H9 (cell line): ENCODE data around the gene TRH. TPM values are rescaled to one million over a fixed set of nuclear protein-coding genes. Genes with fewer than 3 reads are reported as not detected.
A peak's percentile ranks its signal among the peaks of the same experiment; 100 is the strongest.

Source experiments
- DNase-seq: peaks from one replicate; pipeline ENCODE4 v3.0.0-alpha.2; 2017
- H2AFZ ChIP-seq: one replicate; pipeline ENCODE4 v1.6.1; 2013; ENCODE audit warnings: mild to moderate bottlenecking, low read length, control low read depth, moderate library complexity
- H2AK5ac ChIP-seq: 2 replicates; pipeline ENCODE4 v1.6.1; 2013; ENCODE audit warnings: low read length, control low read depth, mixed read lengths; ENCODE audit not compliant: insufficient read length
- H2BK120ac ChIP-seq: one replicate; pipeline ENCODE4 v1.6.1; 2013; ENCODE audit warnings: low read depth, mild to moderate bottlenecking, low read length, control low read depth, inconsistent platforms; ENCODE audit not compliant: poor library complexity, severe bottlenecking
- H2BK12ac ChIP-seq: 2 replicates; pipeline ENCODE4 v1.6.1; 2013; ENCODE audit warnings: low read length, control low read depth, mixed read lengths, low read depth; ENCODE audit not compliant: insufficient read length
- H2BK15ac ChIP-seq: 2 replicates; pipeline ENCODE4 v1.6.1; 2013; ENCODE audit warnings: low read depth, low read length, control low read depth
- H2BK20ac ChIP-seq: one replicate; pipeline ENCODE4 v1.6.1; 2013; ENCODE audit warnings: low read depth, mild to moderate bottlenecking, low read length, control low read depth, inconsistent platforms; ENCODE audit not compliant: poor library complexity, severe bottlenecking
- H2BK5ac ChIP-seq: 2 replicates; pipeline ENCODE4 v1.6.1; 2013; ENCODE audit warnings: low read length, control low read depth, mixed read lengths; ENCODE audit not compliant: insufficient read length
- H3K14ac ChIP-seq: 2 replicates; pipeline ENCODE4 v1.6.1; 2013; ENCODE audit warnings: low read length, control low read depth; ENCODE audit not compliant: insufficient read depth
- H3K18ac ChIP-seq: 2 replicates; pipeline ENCODE4 v1.6.1; 2013; ENCODE audit warnings: low read depth, mild to moderate bottlenecking, mixed read lengths, low read length, control low read depth; ENCODE audit not compliant: insufficient read length
- H3K23ac ChIP-seq: 2 replicates; pipeline ENCODE4 v1.6.1; 2013; ENCODE audit warnings: low read length, control low read depth, mixed read lengths, low read depth; ENCODE audit not compliant: insufficient read length
- H3K23me2 ChIP-seq: 2 replicates; pipeline ENCODE4 v1.6.1; 2013; ENCODE audit warnings: low read depth, mild to moderate bottlenecking, mixed read lengths, low read length, control low read depth; ENCODE audit not compliant: insufficient read length, poor library complexity, severe bottlenecking
- H3K27ac ChIP-seq: 2 replicates; pipeline ENCODE4 v1.5.1; 2013; ENCODE audit warnings: low read length, control low read depth, mixed read lengths, low read depth; ENCODE audit not compliant: insufficient read length
- H3K27me3 ChIP-seq: 2 replicates; pipeline ENCODE4 v1.6.1; 2013; ENCODE audit warnings: low read length, control low read depth, inconsistent platforms; ENCODE audit not compliant: insufficient read depth
- H3K4ac ChIP-seq: 2 replicates; pipeline ENCODE4 v1.6.1; 2013; ENCODE audit warnings: low read depth, mild to moderate bottlenecking, control low read depth, inconsistent platforms, low read length, moderate library complexity
- H3K4me1 ChIP-seq: 2 replicates; pipeline ENCODE4 v1.6.1; 2013; ENCODE audit warnings: low read length, control low read depth, inconsistent platforms; ENCODE audit not compliant: insufficient read depth
- H3K4me2 ChIP-seq: 2 replicates; pipeline ENCODE4 v1.6.1; 2013; ENCODE audit warnings: low read length, control low read depth, mixed read lengths; ENCODE audit not compliant: insufficient read length, insufficient read depth
- H3K56ac ChIP-seq: 2 replicates; pipeline ENCODE4 v1.6.1; 2013; ENCODE audit warnings: low read depth, mild to moderate bottlenecking, mixed read lengths, low read length, control low read depth; ENCODE audit not compliant: insufficient read length
- H3K79me1 ChIP-seq: 2 replicates; pipeline ENCODE4 v1.6.1; 2013; ENCODE audit warnings: low read depth, mild to moderate bottlenecking, moderate library complexity, low read length, control low read depth, inconsistent platforms; ENCODE audit not compliant: insufficient read depth, poor library complexity, severe bottlenecking
- H3K79me2 ChIP-seq: 2 replicates; pipeline ENCODE4 v1.6.1; 2013; ENCODE audit warnings: low read length, control low read depth, inconsistent platforms; ENCODE audit not compliant: insufficient read depth
- H3K9ac ChIP-seq: 2 replicates; pipeline ENCODE4 v1.6.1; 2013; ENCODE audit warnings: low read length, control low read depth, mixed read lengths; ENCODE audit not compliant: insufficient read length; ENCODE audit errors: extremely low read depth
- H3K9me3 ChIP-seq: one replicate; pipeline ENCODE4 v1.6.1; 2013; ENCODE audit warnings: low read depth, low read length, inconsistent platforms; ENCODE audit not compliant: control insufficient read depth
- H3T11ph ChIP-seq: one replicate; pipeline ENCODE4 v1.6.1; 2013; ENCODE audit warnings: mild to moderate bottlenecking, low read length, control low read depth, inconsistent platforms
- H4K20me1 ChIP-seq: one replicate; pipeline ENCODE4 v1.6.1; 2013; ENCODE audit not compliant: control insufficient read depth, insufficient read length, insufficient read depth
- H4K5ac ChIP-seq: 2 replicates; pipeline ENCODE4 v1.6.1; 2013; ENCODE audit warnings: low read depth, mild to moderate bottlenecking, mixed read lengths, low read length, control low read depth; ENCODE audit not compliant: insufficient read length
- H4K8ac ChIP-seq: replicated peaks from 2 replicates; pipeline ENCODE4 v1.6.1; 2013; ENCODE audit warnings: low read length, control low read depth, mixed read lengths, low read depth; ENCODE audit not compliant: insufficient read length
- H4K91ac ChIP-seq: 2 replicates; pipeline ENCODE4 v1.6.1; 2013; ENCODE audit warnings: low read depth, mild to moderate bottlenecking, moderate library complexity, mixed read lengths, low read length, control low read depth; ENCODE audit not compliant: insufficient read length
- H3K27ac Mint-ChIP-seq, 3 experiments: 2 replicates in 2 of 3; 3 replicates in 1 of 3; pipeline ENCODE4 v1.8.0; 2020 to 2021; ENCODE audit warnings: mixed read lengths in 3 of 3, mild to moderate bottlenecking in 1 of 3, moderate library complexity in 1 of 3
- H3K27me3 Mint-ChIP-seq: 2 replicates; pipeline ENCODE4 v1.8.0; 2021; ENCODE audit warnings: low read depth, mild to moderate bottlenecking, moderate library complexity, mixed read lengths
- H3K36me3 Mint-ChIP-seq, 3 experiments: 2 replicates in 2 of 3; 3 replicates in 1 of 3; pipeline ENCODE4 v1.8.0; 2020 to 2021; ENCODE audit warnings: low read depth in 3 of 3, mixed read lengths in 3 of 3; ENCODE audit not compliant: insufficient read depth in 1 of 3
- H3K4me1 Mint-ChIP-seq, 2 experiments: 2 replicates each; pipeline ENCODE4 v1.8.0; 2020; ENCODE audit warnings: mixed read lengths in 2 of 2
- H3K4me3 Mint-ChIP-seq, 2 experiments: 2 replicates in 1 of 2; 3 replicates in 1 of 2; pipeline ENCODE4 v1.8.0; 2020 to 2021; ENCODE audit warnings: mild to moderate bottlenecking in 2 of 2, mixed read lengths in 2 of 2, moderate library complexity in 1 of 2
- H3K9me3 Mint-ChIP-seq, 2 experiments: 2 replicates in 1 of 2; 3 replicates in 1 of 2; pipeline ENCODE4 v1.8.0; 2020; ENCODE audit warnings: mild to moderate bottlenecking in 2 of 2, mixed read lengths in 2 of 2, moderate library complexity in 1 of 2
- WGBS: extraction: QIAGEN DNeasy Blood & Tissue Kit; methylation state at CpG from one replicate; pipeline ENCODE4 v1.1.7; 2013; ENCODE audit warnings: missing lambda C conversion rate, low lambda C conversion rate, mixed read lengths; ENCODE audit not compliant: insufficient read length; ENCODE audit errors: extremely low coverage; 5-methylcytosine and 5-hydroxymethylcytosine counted together
- total RNA-seq: library from RNA; stranded (reverse); gene quantifications from 2 replicates; pipeline ENCODE4 v1.2.1, GENCODE V29; 2021
- TF ChIP-seq, protein P1 (sequence below): fragments of 200-600 bp; sonication (generic); conservative IDR thresholded peaks from 3 replicates; pipeline ENCODE4 v1.8.0; 2021; ENCODE audit warnings: antibody characterized with exemption, mild to moderate bottlenecking

TRH gene
- total RNA-seq, 1 experiment from 2014 or later, result not detected

DNA sequence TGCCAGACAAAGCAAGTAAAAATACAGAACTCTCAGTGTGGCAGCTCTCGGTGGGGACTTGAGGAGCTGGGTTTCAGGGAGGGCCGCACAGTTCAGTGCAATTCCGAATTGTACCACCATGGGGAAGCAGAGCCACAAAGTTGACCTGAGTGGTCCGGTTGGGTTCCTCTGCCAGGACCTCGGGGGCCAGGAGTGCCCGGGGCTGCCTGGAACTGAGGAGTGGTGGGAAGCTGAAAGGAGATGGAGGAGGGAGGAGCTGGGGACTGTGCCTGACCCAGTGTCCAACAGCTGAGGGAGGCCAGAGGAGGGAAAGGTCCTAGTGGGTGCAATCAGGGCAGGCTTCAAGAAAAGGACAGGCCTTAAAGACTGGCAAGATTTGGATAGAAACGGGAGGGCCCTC, 32.2 kb upstream of the TRH start:
- no peaks in the 10 kb centered on the region for H3K4me1 ChIP-seq
- Mint-ChIP-seq H3K4me3 (peak overlapping the region in 1 of 2 experiments; percentile 40; a peak in 2 of 5 replicates), H3K36me3 (peaks cover 0 to 2% (median 0%) of the 10 kb centered on the region in 3 experiments; a peak in 1 of 7 replicates), H3K9me3 (peaks cover 2 to 3% of the 10 kb centered on the region in 2 experiments; a peak in 2 of 5 replicates), H3K4me1 (peaks cover 8 to 13% of the 10 kb centered on the region in 2 experiments), H3K27ac (no peak overlapping the region), H3K27me3 (peaks cover 33% of the 10 kb centered on the region)
- H2BK12ac ChIP-seq, result no peak overlapping the region
- no peaks in the 10 kb centered on the region for H3K79me2 ChIP-seq
- no peak overlapping the region for H2BK120ac ChIP-seq
- no peaks in the 10 kb centered on the region for H3K23me2 ChIP-seq
- peak; percentile 87 for DNase-seq
- H3K4me2 ChIP-seq, result no peak overlapping the region
- H3K27ac ChIP-seq, result no peak overlapping the region
- no peaks in the 10 kb centered on the region for H4K20me1 ChIP-seq
- H2BK20ac ChIP-seq, result no peak overlapping the region
- H3K9me3 ChIP-seq, result no peaks in the 10 kb centered on the region
- no peak overlapping the region for H2BK5ac ChIP-seq
- no peak overlapping the region for H3K14ac ChIP-seq
- H3K4ac ChIP-seq, result no peak overlapping the region
- no peak overlapping the region for H4K8ac ChIP-seq
- H3K79me1 ChIP-seq, result no peaks in the 10 kb centered on the region
- H2AFZ ChIP-seq, result no peak overlapping the region
- no peak overlapping the region for H2AK5ac ChIP-seq
- no peak overlapping the region for H3K23ac ChIP-seq
- H3K56ac ChIP-seq, result no peak overlapping the region
- H4K5ac ChIP-seq, result no peak overlapping the region
- H2BK15ac ChIP-seq, result no peak overlapping the region
- H3K27me3 ChIP-seq, result no peaks in the 10 kb centered on the region
- H4K91ac ChIP-seq, result no peak overlapping the region
- no peak overlapping the region for H3T11ph ChIP-seq
- TF ChIP-seq, protein P1, sequence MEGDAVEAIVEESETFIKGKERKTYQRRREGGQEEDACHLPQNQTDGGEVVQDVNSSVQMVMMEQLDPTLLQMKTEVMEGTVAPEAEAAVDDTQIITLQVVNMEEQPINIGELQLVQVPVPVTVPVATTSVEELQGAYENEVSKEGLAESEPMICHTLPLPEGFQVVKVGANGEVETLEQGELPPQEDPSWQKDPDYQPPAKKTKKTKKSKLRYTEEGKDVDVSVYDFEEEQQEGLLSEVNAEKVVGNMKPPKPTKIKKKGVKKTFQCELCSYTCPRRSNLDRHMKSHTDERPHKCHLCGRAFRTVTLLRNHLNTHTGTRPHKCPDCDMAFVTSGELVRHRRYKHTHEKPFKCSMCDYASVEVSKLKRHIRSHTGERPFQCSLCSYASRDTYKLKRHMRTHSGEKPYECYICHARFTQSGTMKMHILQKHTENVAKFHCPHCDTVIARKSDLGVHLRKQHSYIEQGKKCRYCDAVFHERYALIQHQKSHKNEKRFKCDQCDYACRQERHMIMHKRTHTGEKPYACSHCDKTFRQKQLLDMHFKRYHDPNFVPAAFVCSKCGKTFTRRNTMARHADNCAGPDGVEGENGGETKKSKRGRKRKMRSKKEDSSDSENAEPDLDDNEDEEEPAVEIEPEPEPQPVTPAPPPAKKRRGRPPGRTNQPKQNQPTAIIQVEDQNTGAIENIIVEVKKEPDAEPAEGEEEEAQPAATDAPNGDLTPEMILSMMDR, result peak; percentile 85
- no CpG with 5 or more reads among the region's 7 CpGs for WGBS
- no peak overlapping the region for H3K18ac ChIP-seq
- H3K9ac ChIP-seq, result no peak overlapping the region
